SU-DHL-6 (cell line): Measurements from ENCODE around the gene GALR1.

ENCODE experiments used
- EZH2phosphoT487 ChIP-seq: fragments of 200-600 bp; sonication (generic), shearing (Covaris generic); conservative IDR thresholded peaks from 2 replicates; pipeline ENCODE4 v1.6.1; 2018; ENCODE audit warnings: mild to moderate bottlenecking, antibody characterized with exemption, low read length, moderate library complexity, mixed read lengths
- TF ChIP-seq, protein P1 (sequence below): fragments of 200-600 bp; sonication (generic); IDR thresholded peaks from one replicate; pipeline ENCODE4 v1.5.1; 2017; ENCODE audit warnings: antibody characterized with exemption, mild to moderate bottlenecking, low read length, moderate library complexity; ENCODE audit not compliant: insufficient read depth, poor library complexity, severe bottlenecking

DNA sequence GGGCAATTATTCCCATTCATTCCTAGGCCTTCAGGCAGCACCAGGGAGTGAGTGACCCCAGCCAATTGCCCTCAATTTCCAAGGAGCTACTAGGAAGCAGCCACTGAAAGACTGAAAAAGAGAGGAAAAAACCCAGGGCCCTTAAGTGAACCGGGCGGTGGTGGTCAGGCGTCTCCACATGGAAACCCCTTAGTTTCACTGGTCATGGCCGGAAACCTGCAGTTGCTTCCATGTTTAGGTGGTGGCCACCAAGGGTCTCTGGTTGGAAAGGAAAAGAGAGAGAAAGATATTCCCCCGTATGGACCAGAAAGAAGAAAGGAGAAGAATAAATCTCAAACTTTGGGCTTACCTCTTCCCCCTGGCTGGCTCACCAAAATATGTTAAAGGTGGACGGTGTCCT is 64.9 kb downstream of the GALR1 start:
- TF ChIP-seq, protein P1, sequence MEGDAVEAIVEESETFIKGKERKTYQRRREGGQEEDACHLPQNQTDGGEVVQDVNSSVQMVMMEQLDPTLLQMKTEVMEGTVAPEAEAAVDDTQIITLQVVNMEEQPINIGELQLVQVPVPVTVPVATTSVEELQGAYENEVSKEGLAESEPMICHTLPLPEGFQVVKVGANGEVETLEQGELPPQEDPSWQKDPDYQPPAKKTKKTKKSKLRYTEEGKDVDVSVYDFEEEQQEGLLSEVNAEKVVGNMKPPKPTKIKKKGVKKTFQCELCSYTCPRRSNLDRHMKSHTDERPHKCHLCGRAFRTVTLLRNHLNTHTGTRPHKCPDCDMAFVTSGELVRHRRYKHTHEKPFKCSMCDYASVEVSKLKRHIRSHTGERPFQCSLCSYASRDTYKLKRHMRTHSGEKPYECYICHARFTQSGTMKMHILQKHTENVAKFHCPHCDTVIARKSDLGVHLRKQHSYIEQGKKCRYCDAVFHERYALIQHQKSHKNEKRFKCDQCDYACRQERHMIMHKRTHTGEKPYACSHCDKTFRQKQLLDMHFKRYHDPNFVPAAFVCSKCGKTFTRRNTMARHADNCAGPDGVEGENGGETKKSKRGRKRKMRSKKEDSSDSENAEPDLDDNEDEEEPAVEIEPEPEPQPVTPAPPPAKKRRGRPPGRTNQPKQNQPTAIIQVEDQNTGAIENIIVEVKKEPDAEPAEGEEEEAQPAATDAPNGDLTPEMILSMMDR: no peak
- TF ChIP-seq EZH2phosphoT487: no peak
